Right atrium auricular region (tissue), 2 donors: ENCODE measurements around the gene OR11H6. TPM values are rescaled to one million over a fixed set of nuclear protein-coding genes. Genes with fewer than 3 reads are reported as not detected.
"Not testable (repeated sequence)": the region's sequence is repeated elsewhere in the genome, so short reads cannot be mapped to it uniquely, and the experiment has no call there.

Experiments used
- DNase-seq: peaks from one replicate; pipeline ENCODE4 v3.0.0-alpha.2; 2019; ENCODE audit warnings: low spot score
- H3K27ac ChIP-seq, 2 donors: fragments of 200-600 bp; sonication (generic); 1 replicate in 1 of 2; 2 replicates in 1 of 2; pipeline ENCODE4 v1.5.1; 2016 to 2019
- H3K27me3 ChIP-seq, 2 donors: fragments of 200-600 bp; sonication (generic); one replicate each; pipeline versions ENCODE4 v1.5.1 to v1.6.0; 2017 to 2019
- H3K36me3 ChIP-seq: fragments of 200-600 bp; sonication (generic); one replicate; pipeline ENCODE4 v1.5.1; 2016
- H3K4me1 ChIP-seq, 2 donors: fragments of 200-600 bp; sonication (generic); one replicate each; pipeline versions ENCODE4 v1.5.1 to v1.6.0; 2017 to 2019
- H3K4me3 ChIP-seq, 2 donors: fragments of 200-600 bp; sonication (generic); 1 replicate in 1 of 2; 2 replicates in 1 of 2; pipeline ENCODE4 v1.5.1; 2017 to 2019; ENCODE audit warnings: mild to moderate bottlenecking in 1 of 2, moderate library complexity in 1 of 2
- H3K9me3 ChIP-seq, 2 donors: fragments of 200-600 bp; sonication (generic); one replicate each; pipeline ENCODE4 v1.5.1; 2019
- total RNA-seq, 2 donors: library from RNA; depleted of rRNA; stranded (reverse); fragments of >200 nt; gene quantifications; one replicate each; pipeline ENCODE4 v1.1.0, GENCODE V29; 2016
- TF ChIP-seq, protein P1 (sequence below), 2 donors: fragments of 200-600 bp; sonication (generic); IDR thresholded peaks; one replicate each; pipeline ENCODE4 v1.5.1; 2019; ENCODE audit warnings: antibody characterized with exemption in 2 of 2

OR11H6 gene
- total RNA-seq, 2 donors from 2014 or later, result not detected

DNA sequence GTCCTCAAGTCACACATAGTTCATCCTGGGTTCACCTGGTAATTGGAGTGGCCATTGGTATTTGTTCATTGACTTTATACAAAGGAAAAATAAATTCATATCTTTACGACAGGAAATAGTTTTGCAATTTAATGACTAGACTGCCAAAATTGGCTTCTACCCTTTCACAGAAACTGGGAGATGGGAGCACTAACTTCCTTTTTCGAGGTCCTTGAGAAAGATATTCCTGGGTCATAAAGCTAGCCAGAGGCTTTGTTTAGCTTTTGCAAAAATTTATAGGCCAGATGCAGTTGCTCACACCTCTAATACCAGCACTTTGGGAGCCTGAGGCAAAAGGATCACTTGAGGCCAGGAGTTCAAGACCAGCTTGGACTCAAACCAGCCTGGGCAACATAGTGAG is 43.0 kb upstream of the OR11H6 start:
- no peaks in the 10 kb centered on the region for H3K4me1 ChIP-seq
- no peak overlapping the region for H3K27ac ChIP-seq
- TF ChIP-seq, protein P1, sequence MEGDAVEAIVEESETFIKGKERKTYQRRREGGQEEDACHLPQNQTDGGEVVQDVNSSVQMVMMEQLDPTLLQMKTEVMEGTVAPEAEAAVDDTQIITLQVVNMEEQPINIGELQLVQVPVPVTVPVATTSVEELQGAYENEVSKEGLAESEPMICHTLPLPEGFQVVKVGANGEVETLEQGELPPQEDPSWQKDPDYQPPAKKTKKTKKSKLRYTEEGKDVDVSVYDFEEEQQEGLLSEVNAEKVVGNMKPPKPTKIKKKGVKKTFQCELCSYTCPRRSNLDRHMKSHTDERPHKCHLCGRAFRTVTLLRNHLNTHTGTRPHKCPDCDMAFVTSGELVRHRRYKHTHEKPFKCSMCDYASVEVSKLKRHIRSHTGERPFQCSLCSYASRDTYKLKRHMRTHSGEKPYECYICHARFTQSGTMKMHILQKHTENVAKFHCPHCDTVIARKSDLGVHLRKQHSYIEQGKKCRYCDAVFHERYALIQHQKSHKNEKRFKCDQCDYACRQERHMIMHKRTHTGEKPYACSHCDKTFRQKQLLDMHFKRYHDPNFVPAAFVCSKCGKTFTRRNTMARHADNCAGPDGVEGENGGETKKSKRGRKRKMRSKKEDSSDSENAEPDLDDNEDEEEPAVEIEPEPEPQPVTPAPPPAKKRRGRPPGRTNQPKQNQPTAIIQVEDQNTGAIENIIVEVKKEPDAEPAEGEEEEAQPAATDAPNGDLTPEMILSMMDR (IDR thresholded peaks at IDR 0.05), result no peak
- H3K36me3 ChIP-seq, result no peaks in the 10 kb centered on the region
- no peak overlapping the region for H3K4me3 ChIP-seq
- no peak for DNase-seq
- no peaks in the 10 kb centered on the region for H3K9me3 ChIP-seq
- no peaks in the 10 kb centered on the region for H3K27me3 ChIP-seq

DNA sequence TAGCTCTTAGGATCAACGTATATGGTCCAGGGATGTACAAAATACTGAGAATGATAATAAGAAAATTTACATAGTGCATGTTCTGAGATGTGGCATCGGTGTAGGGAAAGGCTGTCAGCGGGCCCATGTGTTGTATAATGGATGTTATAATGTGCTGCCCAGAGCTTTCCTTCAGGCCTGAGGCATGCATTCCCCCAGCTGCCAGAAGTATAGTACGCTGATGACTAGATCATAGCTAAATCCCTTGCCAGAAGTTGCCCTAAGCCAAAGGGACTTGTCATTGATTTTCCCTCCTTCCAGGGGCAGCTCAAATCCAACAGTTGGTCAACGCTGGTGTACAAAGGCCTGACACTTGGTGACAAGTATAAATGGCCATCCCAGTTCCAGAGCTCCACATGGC is 39.3 kb upstream of the OR11H6 start:
- H3K27me3 ChIP-seq, result no peaks in the 10 kb centered on the region

DNA sequence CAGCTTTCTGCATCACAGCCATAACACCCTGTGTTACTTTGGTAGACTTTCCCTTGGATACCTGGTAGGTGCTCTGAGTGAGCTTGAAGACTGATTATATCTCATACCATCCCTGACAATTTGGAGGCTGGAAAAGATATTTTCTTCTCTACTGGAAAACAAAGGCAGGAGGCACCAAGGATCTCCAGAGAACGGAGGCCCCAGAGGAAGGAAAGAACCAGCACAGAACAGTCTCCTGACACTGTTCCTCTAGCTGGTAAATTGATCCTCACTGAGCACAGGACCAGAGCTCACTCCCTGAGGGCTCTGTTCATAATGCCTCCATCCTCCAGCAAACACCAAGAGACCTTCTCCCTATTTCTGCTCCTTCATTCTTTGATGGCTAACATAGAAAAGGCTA is 32.9 kb upstream of the OR11H6 start, which contains the start of gene OR11G2:
Gene OR11G2, plus strand, starts transcription at position 301 of the 400 bp plus-strand sequence. CDS start 6,542 bp downstream, outside the sequence.
- Histone ChIP-seq H3K27me3 (no peaks in the 10 kb centered on the region), H3K9me3 (no peaks in the 10 kb centered on the region), H3K4me1 (no peaks in the 10 kb centered on the region), H3K4me3 (no peak within 1 kb of the TSS), H3K27ac (no peak within 1 kb of the TSS), H3K36me3 (no peaks in the 10 kb centered on the region)
- TF ChIP-seq, protein P1 (IDR thresholded peaks at IDR 0.05), result no peak
- DNase-seq, result no peak

More for the DNA sequence above, 39.3 kb upstream of the OR11H6 start:
- Histone ChIP-seq H3K4me1 (no peaks in the 10 kb centered on the region), H3K27ac (no peak overlapping the region), H3K4me3 (no peak overlapping the region), H3K36me3 (no peaks in the 10 kb centered on the region), H3K9me3 (no peaks in the 10 kb centered on the region)
- DNase-seq, result no peak
- TF ChIP-seq, protein P1 (IDR thresholded peaks at IDR 0.05), result no peak

DNA sequence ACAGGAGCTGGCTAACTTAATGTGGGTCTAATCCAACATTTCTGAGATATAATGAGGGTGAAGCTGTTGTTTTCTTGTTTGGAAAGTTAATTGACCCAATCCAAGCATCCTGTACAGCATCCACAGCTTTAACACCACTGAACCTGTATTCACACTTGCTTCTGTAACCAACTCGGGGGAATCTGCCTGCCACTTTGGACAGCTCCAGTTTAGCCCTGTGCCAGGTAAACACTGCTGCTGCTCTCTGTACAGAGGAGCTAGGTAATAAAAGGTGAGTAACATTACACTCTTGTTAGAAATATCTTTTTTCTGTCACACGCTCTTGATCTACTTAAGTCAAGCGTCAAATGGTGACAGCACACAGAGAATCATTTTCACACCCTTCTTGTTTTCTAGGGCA is 32.1 kb upstream of the OR11H6 start:
- H3K27me3 ChIP-seq, result no peaks in the 10 kb centered on the region
- no peaks in the 10 kb centered on the region for H3K4me1 ChIP-seq
- H3K9me3 ChIP-seq, result no peaks in the 10 kb centered on the region
- H3K4me3 ChIP-seq, result no peak overlapping the region
- no peaks in the 10 kb centered on the region for H3K36me3 ChIP-seq
- no peak for DNase-seq
- H3K27ac ChIP-seq, result no peak overlapping the region
- TF ChIP-seq, protein P1 (IDR thresholded peaks at IDR 0.05), result no peak

DNA sequence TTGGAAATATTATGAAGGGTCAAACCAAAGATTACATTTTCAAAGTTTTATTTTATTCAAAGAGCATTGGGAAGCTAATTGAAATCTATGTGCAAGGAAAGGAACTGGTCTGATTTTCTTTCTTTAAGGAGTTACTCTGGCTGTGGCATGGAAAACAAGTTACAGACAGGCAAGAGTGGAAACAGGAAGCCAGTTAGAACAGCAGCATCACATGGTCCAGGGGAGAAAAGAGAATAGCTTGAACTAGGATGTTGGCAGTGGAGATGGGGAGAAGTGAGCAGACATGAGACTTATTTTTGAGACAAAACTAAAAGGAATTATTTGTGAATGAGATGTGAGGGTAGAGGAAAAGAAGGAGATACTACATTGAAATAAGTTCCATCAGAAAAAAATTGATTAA is 29.4 kb upstream of the OR11H6 start:
- Histone ChIP-seq H3K36me3 (no peaks in the 10 kb centered on the region), H3K9me3 (no peaks in the 10 kb centered on the region), H3K27ac (no peak overlapping the region), H3K4me3 (no peak overlapping the region), H3K27me3 (no peaks in the 10 kb centered on the region), H3K4me1 (no peaks in the 10 kb centered on the region)
- no peak for DNase-seq
- TF ChIP-seq, protein P1 (IDR thresholded peaks at IDR 0.05), result no peak

DNA sequence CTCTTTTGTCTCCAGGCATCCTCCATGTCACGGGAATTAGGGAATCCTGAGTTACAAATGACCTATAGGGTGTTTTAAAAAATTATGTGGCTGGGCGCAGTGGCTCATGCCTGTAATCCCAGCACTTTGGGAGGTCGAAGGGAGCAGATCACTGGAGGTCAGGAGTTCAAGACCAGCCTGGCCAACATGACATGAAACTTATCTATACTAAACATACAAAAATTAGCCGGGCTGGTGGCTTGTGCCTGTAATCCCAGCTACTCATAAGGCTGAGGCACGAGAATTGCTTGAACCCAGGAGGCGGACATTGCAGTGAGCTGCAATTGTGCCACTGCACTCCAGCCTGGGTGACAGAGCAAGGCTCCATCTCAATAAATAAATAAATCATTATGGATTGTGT is 28.3 kb upstream of the OR11H6 start:
- H3K27ac ChIP-seq, H3K27me3 ChIP-seq, H3K36me3 ChIP-seq, H3K9me3 ChIP-seq, H3K4me1 ChIP-seq, DNase-seq, H3K4me3 ChIP-seq: not testable (repeated sequence)
